ENCODE measurements around the gene ARPC2. TPM values are rescaled to one million over a fixed set of nuclear protein-coding genes. Genes with fewer than 3 reads are reported as not detected.
"Not testable (repeated sequence)": the region's sequence is repeated elsewhere in the genome, so short reads cannot be mapped to it uniquely, and the experiment has no call there.

ARPC2 gene
- total and polyA plus RNA-seq, 10 donors: 262 to 554 (median 374) TPM

GRCh38 chr2:218169757-218170546 lies 47.0 kb upstream of the ARPC2 start:
- TF ChIP-seq POLR2A (IDR thresholded peaks at IDR 0.05) (no peak), CTCF (IDR thresholded peaks at IDR 0.05 in 8 of 11, conservative IDR thresholded peaks at IDR 0.05 in 3 of 11) (no peak), POLR2AphosphoS5 (IDR thresholded peaks at IDR 0.05) (no peak)
- intact Hi-C loops (cut with DNase I; ENCODE audit: low total_unique reads): no loop called here
- H3K36me3 ChIP-seq: peaks cover 0 to 1% (median 0%) of the 10 kb centered on the region in 6 donors
- no peak overlapping the region for H3K4me3 ChIP-seq
- no peaks in the 10 kb centered on the region for H3K9me3 ChIP-seq
- no peaks in the 10 kb centered on the region for H3K27me3 ChIP-seq (replicated peaks in 1 of 7)
- WGBS, 5 donors: 65 to 79% (median 75%) methylated on average over 5 of the region's 5 CpGs
- peaks cover 5 to 36% (median 20%) of the 10 kb centered on the region in 6 donors for H3K4me1 ChIP-seq
- peak overlapping the region in 3 of 8 donors; percentile 12 to 26 (median 15) for H3K27ac ChIP-seq
- no peak for DNase-seq

GRCh38 chr2:218171744-218172143 lies 45.2 kb upstream of the ARPC2 start:
- intact Hi-C loops (cut with DNase I; ENCODE audit: low total_unique reads); H3K4me3 ChIP-seq; H3K9me3 ChIP-seq; H3K36me3 ChIP-seq; DNase-seq; H3K27ac ChIP-seq; H3K27me3 ChIP-seq (replicated peaks in 1 of 7): not testable (repeated sequence)
- H3K4me1 ChIP-seq: peaks cover 1 to 31% (median 16%) of the 10 kb centered on the region in 6 donors
- WGBS, 5 donors: 83 to 92% (median 88%) methylated on average over 3 of the region's 3 CpGs

DNA sequence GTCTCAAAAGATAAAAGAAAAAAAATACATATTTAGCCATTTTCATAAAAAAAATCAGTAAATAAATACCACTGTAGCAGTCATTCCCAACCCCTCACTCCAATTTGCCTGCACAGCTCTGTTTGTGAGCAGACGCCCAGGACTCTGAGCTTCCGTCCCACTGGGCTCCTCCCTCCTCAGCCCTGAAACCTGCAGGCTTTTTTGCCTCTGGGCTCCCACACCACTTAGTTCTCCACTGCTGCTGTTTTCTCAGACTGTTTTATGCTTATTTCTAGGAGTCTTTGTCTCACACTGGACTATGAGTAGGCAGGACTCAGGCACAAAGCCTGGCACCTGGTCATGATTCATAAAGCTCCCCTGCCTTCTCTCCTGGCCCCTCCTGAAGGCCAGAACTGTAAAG lies 44.1 kb upstream of the ARPC2 start:
- Histone ChIP-seq H3K4me3 (no peak overlapping the region), H3K27ac (no peak overlapping the region), H3K36me3 (no peaks in the 10 kb centered on the region), H3K4me1 (peaks cover 0 to 22% (median 8%) of the 10 kb centered on the region in 6 donors), H3K9me3 (no peaks in the 10 kb centered on the region), H3K27me3 (replicated peaks in 1 of 7) (no peaks in the 10 kb centered on the region)
- DNase-seq: no peak
- TF ChIP-seq POLR2AphosphoS5 (IDR thresholded peaks at IDR 0.05): no peak
- no peak for TF ChIP-seq POLR2A (IDR thresholded peaks at IDR 0.05)
- TF ChIP-seq CTCF (IDR thresholded peaks at IDR 0.05 in 8 of 11, conservative IDR thresholded peaks at IDR 0.05 in 3 of 11): no peak
- 87 to 94% (median 90%) methylated on average over 2 of the region's 2 CpGs for WGBS, 5 donors
- intact Hi-C loops (cut with DNase I; ENCODE audit: low total_unique reads): no loop called here

- Histone ChIP-seq H3K27me3 (replicated peaks in 1 of 7) (no peaks in the 10 kb centered on the region), H3K36me3 (no peaks in the 10 kb centered on the region), H3K9me3 (no peaks in the 10 kb centered on the region), H3K4me1 (no peaks in the 10 kb centered on the region), H3K4me3 (no peak overlapping the region), H3K27ac (no peak overlapping the region)
- intact Hi-C loops (cut with DNase I; ENCODE audit: low total_unique reads): no loop called here
- WGBS, 5 donors: 87 to 99% (median 93%) methylated on average over 4 of the region's 4 CpGs
- no peak for TF ChIP-seq CTCF (IDR thresholded peaks at IDR 0.05 in 8 of 11, conservative IDR thresholded peaks at IDR 0.05 in 3 of 11)
- no peak for TF ChIP-seq POLR2A (IDR thresholded peaks at IDR 0.05)
- no peak for TF ChIP-seq POLR2AphosphoS5 (IDR thresholded peaks at IDR 0.05)
- no peak for DNase-seq
These were observed 37.2 kb upstream of the ARPC2 start for GRCh38 chr2:218179782-218180181.
